NOMO-1 (cell line): ENCODE data around the gene SLC12A8.
"Not testable (repeated sequence)": the region's sequence is repeated elsewhere in the genome, so short reads cannot be mapped to it uniquely, and the experiment has no call there.

Source experiments
- DNase-seq, 2 experiments: peaks; one replicate each; lab custom pipeline; 2025; ENCODE audit not compliant: unreplicated experiment in 2 of 2; lab: John Stamatoyannopoulos, UW

Gene SLC12A8

GRCh38 chr3:125090649-125091048 lies 121.9 kb downstream of the SLC12A8 start:
- DNase-seq = no peak

- DNase-seq = no peak
Observed at GRCh38 chr3:125087768-125088391, 124.7 kb downstream of the SLC12A8 start.

GRCh38 chr3:125085166-125085565 lies 127.4 kb downstream of the SLC12A8 start:
- DNase-seq = peak in 1 of 2 experiments; percentile 29

- DNase-seq = no peak
Observed at GRCh38 chr3:125083776-125084175, 128.8 kb downstream of the SLC12A8 start.

- not testable (repeated sequence) for DNase-seq
Observed at GRCh38 chr3:125082339-125082738, 130.2 kb downstream of the SLC12A8 start.

- no peak for DNase-seq
Observed at GRCh38 chr3:125080077-125080476, 132.5 kb downstream of the SLC12A8 start.

- DNase-seq = no peak
Observed at GRCh38 chr3:125079675-125080045, 132.9 kb downstream of the SLC12A8 start.

GRCh38 chr3:125078951-125079674 lies 133.4 kb downstream of the SLC12A8 start:
- DNase-seq = peak; percentile 3 to 4

GRCh38 chr3:125077864-125078263 lies 134.7 kb downstream of the SLC12A8 start:
- DNase-seq = no peak

GRCh38 chr3:125076464-125076863 lies 136.1 kb downstream of the SLC12A8 start:
- no peak for DNase-seq

- DNase-seq = no peak
Observed at GRCh38 chr3:125075738-125076137, 136.8 kb downstream of the SLC12A8 start.

- no peak for DNase-seq
Observed at GRCh38 chr3:125073390-125073905, 139.1 kb downstream of the SLC12A8 start.

- no peak for DNase-seq
Observed at GRCh38 chr3:125072749-125073389, 139.7 kb downstream of the SLC12A8 start.

- no peak for DNase-seq
Observed at GRCh38 chr3:125072301-125072700, 140.2 kb downstream of the SLC12A8 start.

GRCh38 chr3:125069968-125070745 lies 142.4 kb downstream of the SLC12A8 start:
- DNase-seq = no peak

GRCh38 chr3:125069452-125069851 lies 143.1 kb downstream of the SLC12A8 start:
- DNase-seq = peak; percentile 24 to 66

- DNase-seq = no peak
Observed at GRCh38 chr3:125068265-125068664, 144.3 kb downstream of the SLC12A8 start.

GRCh38 chr3:125067225-125067624 lies 145.3 kb downstream of the SLC12A8 start:
- no peak for DNase-seq

- no peak for DNase-seq
Observed at GRCh38 chr3:125062904-125063618, 149.5 kb downstream of the SLC12A8 start.

GRCh38 chr3:125061646-125062045 lies 150.9 kb downstream of the SLC12A8 start:
- DNase-seq = no peak
